GM10847 (cell line): ENCODE results near the gene BTLA.

Experiments
- POLR2A ChIP-seq: IDR thresholded peaks from 2 replicates; pipeline ENCODE4 v1.6.1; 2011; ENCODE audit not compliant: insufficient read length; ENCODE audit errors: extremely low read depth

Gene BTLA

DNA sequence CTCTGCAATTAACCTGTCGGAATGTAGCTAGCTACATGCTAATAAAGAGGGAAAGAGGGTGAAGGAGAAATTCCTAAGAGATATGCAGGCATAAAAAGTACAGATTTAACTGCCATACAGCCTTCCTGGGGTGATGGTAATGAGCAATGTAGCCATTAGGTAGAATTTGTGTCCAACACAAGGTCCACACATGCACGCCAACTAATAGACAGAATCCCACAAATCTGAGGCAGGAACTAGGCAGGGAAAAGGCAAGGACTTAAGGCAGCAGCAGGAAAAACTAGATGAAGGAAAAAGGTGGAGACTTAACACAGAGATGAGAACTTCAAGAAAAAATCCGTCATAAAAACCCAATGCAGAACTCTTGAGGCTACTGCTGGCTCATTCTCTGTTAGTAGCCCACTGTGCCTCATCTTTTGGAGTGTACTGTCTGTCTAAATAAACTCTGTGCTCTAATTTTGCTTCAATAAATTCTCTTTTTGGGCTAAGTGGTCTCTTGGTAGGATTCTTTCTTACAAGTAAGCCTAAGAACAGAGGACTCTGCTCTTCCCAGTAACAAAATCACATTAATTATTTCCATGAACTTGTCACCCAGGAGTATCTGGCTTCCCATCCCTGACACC lies 81.5 kb downstream of the BTLA start:
- no peak for TF ChIP-seq POLR2A

GRCh38 chr3:112416391-112417212 lies 82.7 kb downstream of the BTLA start:
- TF ChIP-seq POLR2A: no peak

DNA sequence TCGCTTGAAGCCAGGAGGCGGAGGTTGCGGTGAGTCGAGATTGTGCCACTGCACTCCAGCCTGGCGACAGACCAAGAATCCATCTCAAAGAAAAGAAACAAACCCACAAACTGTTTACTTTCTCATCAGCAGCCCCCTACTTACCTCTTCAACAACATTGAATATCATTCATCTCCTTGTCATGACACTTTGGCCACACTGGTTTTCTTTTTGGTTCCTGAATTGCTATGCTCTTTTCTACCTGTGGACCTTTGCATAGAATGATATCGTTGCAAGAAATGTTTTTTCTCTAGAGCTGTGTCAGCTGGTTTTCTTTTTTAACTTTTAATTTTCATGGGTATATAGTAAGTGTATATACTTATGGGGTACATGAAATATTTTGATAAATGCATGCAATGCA lies 83.9 kb downstream of the BTLA start:
- TF ChIP-seq POLR2A: no peak
